GM18861 (cell line): ENCODE results near the gene SYTL2.
"Not testable (repeated sequence)": the region's sequence is repeated elsewhere in the genome, so short reads cannot be mapped to it uniquely, and the experiment has no call there.

Source experiments
- ATAC-seq: cut with Tn5 transposase; IDR thresholded peaks from one replicate; pipeline ENCODE4 v1.9.1; 2021; ENCODE audit not compliant: unreplicated experiment

The SYTL2 gene

GRCh38 chr11:85810871-85811611 is at the start of gene SYTL2:
Gene SYTL2, minus strand, starts transcription at chr11:85811141. Its CDS starts 53,416 bp downstream, at chr11:85757725.
- ATAC-seq: peak; percentile 84

GRCh38 chr11:85859541-85859940 is 48.6 kb upstream of the SYTL2 start:
- not testable (repeated sequence) for ATAC-seq

GRCh38 chr11:85857098-85857497 is 46.2 kb upstream of the SYTL2 start:
- ATAC-seq: no peak

- no peak for ATAC-seq
Observed at GRCh38 chr11:85855341-85855656, 44.4 kb upstream of the SYTL2 start, which contains the start of gene CCDC83. Gene CCDC83, plus strand, starts transcription at chr11:85855383. Its CDS starts 9,741 bp downstream, at chr11:85865124.

GRCh38 chr11:85854557-85855340 is 43.8 kb upstream of the SYTL2 start:
- peak; percentile 100 for ATAC-seq

GRCh38 chr11:85854212-85854556 is 43.2 kb upstream of the SYTL2 start:
- no peak for ATAC-seq

GRCh38 chr11:85853541-85853940 is 42.6 kb upstream of the SYTL2 start:
- ATAC-seq: not testable (repeated sequence)

- not testable (repeated sequence) for ATAC-seq
Observed at GRCh38 chr11:85852754-85853153, 41.8 kb upstream of the SYTL2 start.

GRCh38 chr11:85848556-85848955 is 37.6 kb upstream of the SYTL2 start:
- no peak for ATAC-seq

GRCh38 chr11:85848006-85848405 is 37.1 kb upstream of the SYTL2 start:
- no peak for ATAC-seq

GRCh38 chr11:85847436-85847835 is 36.5 kb upstream of the SYTL2 start:
- ATAC-seq: no peak

GRCh38 chr11:85845124-85845631 is 34.2 kb upstream of the SYTL2 start:
- ATAC-seq: no peak

- no peak for ATAC-seq
Observed at GRCh38 chr11:85844439-85845123, 33.6 kb upstream of the SYTL2 start.

GRCh38 chr11:85843929-85844328 is 33.0 kb upstream of the SYTL2 start:
- no peak for ATAC-seq

- ATAC-seq: not testable (repeated sequence)
Observed at GRCh38 chr11:85840932-85841331, 30.0 kb upstream of the SYTL2 start.

GRCh38 chr11:85835729-85836128 is 24.8 kb upstream of the SYTL2 start:
- ATAC-seq: no peak

GRCh38 chr11:85835263-85835662 is 24.3 kb upstream of the SYTL2 start:
- ATAC-seq: no peak

- no peak for ATAC-seq
Observed at GRCh38 chr11:85831050-85831449, 20.1 kb upstream of the SYTL2 start.

- no peak for ATAC-seq
Observed at GRCh38 chr11:85829172-85829571, 18.2 kb upstream of the SYTL2 start.

GRCh38 chr11:85828640-85828978 is 17.7 kb upstream of the SYTL2 start:
- no peak for ATAC-seq

- no peak for ATAC-seq
Observed at GRCh38 chr11:85827748-85828639, 17.1 kb upstream of the SYTL2 start.
